GM18907 (cell line): ENCODE measurements around the gene CPNE6.

ENCODE experiments used
- ATAC-seq: cut with Tn5 transposase; IDR thresholded peaks from one replicate; pipeline ENCODE4 v1.9.1; 2021; ENCODE audit warnings: mild to moderate bottlenecking, moderate library complexity; ENCODE audit not compliant: unreplicated experiment

The CPNE6 gene

GRCh38 chr14:24084440-24084839 lies 13.1 kb downstream of the CPNE6 start:
- no peak for ATAC-seq

- ATAC-seq = no peak
Measured at GRCh38 chr14:24085215-24085614, 13.9 kb downstream of the CPNE6 start.

GRCh38 chr14:24086193-24086955 lies 15.0 kb downstream of the CPNE6 start:
- no peak for ATAC-seq

- ATAC-seq = no peak
Measured at GRCh38 chr14:24087004-24087403, 15.6 kb downstream of the CPNE6 start.

GRCh38 chr14:24088095-24088494 lies 16.7 kb downstream of the CPNE6 start:
- ATAC-seq = no peak

- no peak for ATAC-seq
Measured at GRCh38 chr14:24089890-24090289, 18.5 kb downstream of the CPNE6 start.

GRCh38 chr14:24092110-24092504 lies 20.7 kb downstream of the CPNE6 start:
- no peak for ATAC-seq

GRCh38 chr14:24092505-24093206 lies 21.3 kb downstream of the CPNE6 start:
- ATAC-seq = no peak

- no peak for ATAC-seq
Measured at GRCh38 chr14:24093207-24093900, 22.0 kb downstream of the CPNE6 start.

- peak; percentile 60 for ATAC-seq
Measured at GRCh38 chr14:24093901-24094840, 22.8 kb downstream of the CPNE6 start, which contains the start of gene PCK2. PCK2 (plus strand) TSS chr14:24094311; CDS start chr14:24094406, 95 bp downstream.

- ATAC-seq = peak; percentile 1
Measured at GRCh38 chr14:24094841-24095270, 23.5 kb downstream of the CPNE6 start.

- ATAC-seq = peak; percentile 70
Measured at GRCh38 chr14:24095271-24096068, 24.1 kb downstream of the CPNE6 start.

GRCh38 chr14:24096545-24097181 lies 25.3 kb downstream of the CPNE6 start:
- ATAC-seq = no peak

GRCh38 chr14:24098229-24098926 lies 27.0 kb downstream of the CPNE6 start:
- ATAC-seq = no peak

GRCh38 chr14:24098927-24099813 lies 27.8 kb downstream of the CPNE6 start:
- ATAC-seq = no peak

GRCh38 chr14:24100197-24100981 lies 29.0 kb downstream of the CPNE6 start:
- no peak for ATAC-seq

- no peak for ATAC-seq
Measured at GRCh38 chr14:24100982-24101494, 29.7 kb downstream of the CPNE6 start.
